A673 (cell line): ENCODE measurements around the gene TMOD2. TPM values are rescaled to one million over a fixed set of nuclear protein-coding genes. Genes with fewer than 3 reads are reported as not detected.

Source experiments
- BruUV-seq: library from RNA; stranded (reverse); fragments of 400-500 nt; replicated peaks from 2 replicates; lab custom pipeline; 2021; lab: Mats Ljungman, UMichigan
- CTCF ChIA-PET: fragments of 300-600 bp; sonication (Branson Sonifier 250); formaldehyde crosslinking; loops from one replicate; lab custom pipeline; 2022; ENCODE audit warnings: antibody characterized with exemption; lab: Charles Lee
- POLR2A ChIA-PET: fragments of 300-600 bp; sonication (Branson Sonifier 250); formaldehyde crosslinking; loops from one replicate; lab custom pipeline; 2022; ENCODE audit warnings: antibody characterized with exemption; ENCODE audit not compliant: low non-redundant PET; lab: Charles Lee
- DNase-seq: peaks from one replicate; pipeline ENCODE4 v3.0.0-alpha.2; 2015; ENCODE audit warnings: low spot score
- H3K27ac ChIP-seq: fragments of 200-600 bp; sonication (generic); 2 replicates; pipeline ENCODE4 v1.5.1; 2016; ENCODE audit warnings: mixed run types, low read depth, mild to moderate bottlenecking, mixed read lengths, antibody characterized with exemption, low read length; ENCODE audit not compliant: poor library complexity, severe bottlenecking
- H3K27me3 ChIP-seq: fragments of 200-600 bp; sonication (generic); replicated peaks from 2 replicates; pipeline ENCODE4 v1.6.1; 2017; ENCODE audit warnings: mixed run types, low read depth, mild to moderate bottlenecking, mixed read lengths, antibody characterized with exemption, low read length; ENCODE audit not compliant: insufficient read depth, poor library complexity
- H3K36me3 ChIP-seq: fragments of 200-600 bp; sonication (generic); 2 replicates; pipeline ENCODE4 v1.6.1; 2016; ENCODE audit warnings: mixed run types, mild to moderate bottlenecking, mixed read lengths, antibody characterized with exemption, low read length; ENCODE audit not compliant: insufficient read depth, poor library complexity, severe bottlenecking
- H3K4me1 ChIP-seq: fragments of 200-600 bp; sonication (generic); 2 replicates; pipeline ENCODE4 v1.6.1; 2017; ENCODE audit warnings: mixed run types, mild to moderate bottlenecking, mixed read lengths, antibody characterized with exemption, low read length; ENCODE audit not compliant: insufficient read depth, poor library complexity, severe bottlenecking
- H3K4me3 ChIP-seq: fragments of 200-600 bp; sonication (generic); 2 replicates; pipeline ENCODE4 v1.5.1; 2016; ENCODE audit warnings: low read depth, mixed run types, mild to moderate bottlenecking, mixed read lengths, low read length; ENCODE audit not compliant: poor library complexity, severe bottlenecking
- H3K9me3 ChIP-seq: fragments of 200-600 bp; sonication (generic); 2 replicates; pipeline ENCODE4 v1.6.1; 2016; ENCODE audit warnings: mixed run types, low read depth, mild to moderate bottlenecking, mixed read lengths, antibody characterized with exemption, low read length; ENCODE audit not compliant: poor library complexity, severe bottlenecking
- EZH2 ChIP-seq: fragments of 200-600 bp; sonication (generic); IDR thresholded peaks from 2 replicates; pipeline ENCODE4 v1.6.1; 2017; ENCODE audit warnings: borderline replicate concordance, low read depth, mild to moderate bottlenecking, mixed read lengths, antibody characterized with exemption, low read length; ENCODE audit not compliant: poor library complexity, severe bottlenecking
- intact Hi-C: fragments of 100-400 bp; cut with micrococcal nuclease; formaldehyde crosslinking; loops from one replicate; pipeline ENCODE4 v1.10.0; 2022; ENCODE audit not compliant: unreplicated experiment
- total RNA-seq: library from RNA; stranded (reverse); gene quantifications from 2 replicates; pipeline ENCODE4 v1.2.3, GENCODE V29; 2021
- TF ChIP-seq, protein P1 (sequence below): fragments of 300-800, 200-600 bp; sonication (generic); conservative IDR thresholded peaks from 2 replicates; pipeline ENCODE4 v1.5.1; 2017; ENCODE audit warnings: low read depth, mild to moderate bottlenecking, antibody characterized with exemption, low read length, moderate library complexity, mixed read lengths

TMOD2 gene
- total RNA-seq, 1 experiment from 2014 or later = 0.67 TPM

- BruUV-seq = no TSS peak
- TF ChIP-seq EZH2 = no peak
- TF ChIP-seq, protein P1, sequence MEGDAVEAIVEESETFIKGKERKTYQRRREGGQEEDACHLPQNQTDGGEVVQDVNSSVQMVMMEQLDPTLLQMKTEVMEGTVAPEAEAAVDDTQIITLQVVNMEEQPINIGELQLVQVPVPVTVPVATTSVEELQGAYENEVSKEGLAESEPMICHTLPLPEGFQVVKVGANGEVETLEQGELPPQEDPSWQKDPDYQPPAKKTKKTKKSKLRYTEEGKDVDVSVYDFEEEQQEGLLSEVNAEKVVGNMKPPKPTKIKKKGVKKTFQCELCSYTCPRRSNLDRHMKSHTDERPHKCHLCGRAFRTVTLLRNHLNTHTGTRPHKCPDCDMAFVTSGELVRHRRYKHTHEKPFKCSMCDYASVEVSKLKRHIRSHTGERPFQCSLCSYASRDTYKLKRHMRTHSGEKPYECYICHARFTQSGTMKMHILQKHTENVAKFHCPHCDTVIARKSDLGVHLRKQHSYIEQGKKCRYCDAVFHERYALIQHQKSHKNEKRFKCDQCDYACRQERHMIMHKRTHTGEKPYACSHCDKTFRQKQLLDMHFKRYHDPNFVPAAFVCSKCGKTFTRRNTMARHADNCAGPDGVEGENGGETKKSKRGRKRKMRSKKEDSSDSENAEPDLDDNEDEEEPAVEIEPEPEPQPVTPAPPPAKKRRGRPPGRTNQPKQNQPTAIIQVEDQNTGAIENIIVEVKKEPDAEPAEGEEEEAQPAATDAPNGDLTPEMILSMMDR = no peak
- Histone ChIP-seq H3K27me3 (no peaks in the 10 kb centered on the region), H3K27ac (no peak overlapping the region), H3K4me3 (no peak overlapping the region), H3K36me3 (no peaks in the 10 kb centered on the region), H3K4me1 (no peaks in the 10 kb centered on the region), H3K9me3 (no peaks in the 10 kb centered on the region)
- ChIA-PET POLR2A (no interaction called here), CTCF (no interaction called here)
- no peak for DNase-seq
- intact Hi-C loops = no loop called here
These were observed 12.8 kb upstream of the TMOD2 start for GRCh38 chr15:51738553-51738952.

DNA sequence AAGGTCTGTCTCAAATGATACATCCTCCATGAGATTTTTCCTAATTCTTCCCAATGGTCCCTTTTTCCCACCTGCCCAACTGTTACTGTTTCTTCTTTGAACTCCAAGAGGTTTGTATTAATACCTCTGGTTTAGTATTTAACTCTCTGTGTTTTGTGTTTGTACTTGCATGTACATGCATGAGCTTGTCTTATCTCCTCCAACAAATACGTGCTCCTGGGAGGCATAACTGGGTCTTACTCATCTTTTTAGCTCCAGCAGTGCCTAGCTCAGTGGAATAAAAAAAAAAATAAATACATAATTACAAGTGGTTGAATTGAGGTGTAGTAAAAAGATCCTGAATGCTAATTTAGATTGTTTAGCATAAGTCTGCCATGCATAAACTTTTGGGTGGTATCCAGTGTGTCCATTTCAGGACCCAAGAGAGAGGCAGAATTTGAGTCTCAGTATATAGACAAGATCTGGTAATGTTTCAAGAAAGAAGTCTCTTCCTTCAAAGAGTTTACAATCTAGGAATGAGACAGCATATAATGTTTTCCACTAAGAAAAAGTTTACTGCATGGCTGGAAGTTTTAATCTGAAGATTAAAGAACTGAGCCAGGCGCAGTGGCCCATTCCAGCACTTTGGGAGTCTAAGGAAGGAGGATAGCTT, 12.2 kb upstream of the TMOD2 start:
- Histone ChIP-seq H3K9me3 (no peaks in the 10 kb centered on the region), H3K4me1 (no peaks in the 10 kb centered on the region), H3K36me3 (no peaks in the 10 kb centered on the region), H3K27me3 (peaks cover 4% of the 10 kb centered on the region), H3K4me3 (no peak overlapping the region), H3K27ac (no peak overlapping the region)
- TF ChIP-seq, protein P1 = no peak
- TF ChIP-seq EZH2 = no peak
- CTCF ChIA-PET = no interaction called here
- intact Hi-C loops = no loop called here
- BruUV-seq = no TSS peak
- no peak for DNase-seq
- POLR2A ChIA-PET = no interaction called here

DNA sequence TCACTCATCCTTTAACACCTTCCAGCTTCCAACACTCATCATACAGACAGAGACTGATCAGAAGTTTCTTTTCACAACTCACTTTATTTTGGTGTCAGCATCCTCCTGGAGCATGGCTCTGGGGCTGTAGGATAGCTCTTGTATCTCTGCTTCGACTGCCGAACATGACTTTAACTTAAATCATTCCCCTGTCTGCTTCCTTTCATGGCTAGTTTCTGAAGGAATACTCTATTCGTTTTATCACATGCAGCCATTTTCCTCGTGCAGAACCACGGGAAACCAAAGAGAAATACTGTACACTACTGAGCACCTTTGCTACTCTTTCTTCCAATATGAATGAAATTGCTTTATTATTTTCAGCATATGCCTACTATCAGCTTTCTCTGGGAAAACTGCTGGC, 2.1 kb upstream of the TMOD2 start:
- ChIA-PET POLR2A (no interaction called here), CTCF (no interaction called here)
- Histone ChIP-seq H3K27ac (no peak overlapping the region), H3K4me3 (no peak overlapping the region), H3K36me3 (no peaks in the 10 kb centered on the region), H3K9me3 (no peaks in the 10 kb centered on the region), H3K27me3 (peaks cover 82% of the 10 kb centered on the region), H3K4me1 (no peaks in the 10 kb centered on the region)
- intact Hi-C loops = no loop called here
- no TSS peak for BruUV-seq
- TF ChIP-seq, protein P1 = no peak
- no peak for TF ChIP-seq EZH2
- DNase-seq = no peak
